Heart right ventricle (tissue), 16 donors: Measurements from ENCODE around the gene ZBTB44. TPM values are rescaled to one million over a fixed set of nuclear protein-coding genes. Genes with fewer than 3 reads are reported as not detected.
A peak's percentile ranks its signal among the peaks of the same experiment; 100 is the strongest.

Experiments used
- ATAC-seq, 8 donors: fragments of 200-7000 bp; cut with Tn5 transposase; one replicate each; pipeline ENCODE4 v1.9.1; 2020; ENCODE audit warnings: mild to moderate bottlenecking in 8 of 8, moderate library complexity in 8 of 8, moderate number of reproducible peaks in 1 of 8
- DNase-seq, 2 donors: peaks; one replicate each; pipeline ENCODE4 v3.0.0-alpha.2; 2020
- H3K27ac ChIP-seq, 10 donors: fragments of 200-600 bp; sonication (generic) in 2 of 10; one replicate each; pipeline versions ENCODE4 v1.5.0 to v1.8.0; 2020 to 2022; ENCODE audit warnings: mild to moderate bottlenecking in 3 of 10
- H3K27me3 ChIP-seq, 7 donors: fragments of 200-600 bp; one replicate each; pipeline ENCODE4 v1.8.0; 2021 to 2022; ENCODE audit warnings: mild to moderate bottlenecking in 2 of 7
- H3K36me3 ChIP-seq, 9 donors: fragments of 200-600 bp; sonication (generic) in 1 of 9; one replicate each; pipeline versions ENCODE4 v1.5.0 to v1.8.0; 2020 to 2022; ENCODE audit warnings: mild to moderate bottlenecking in 2 of 9
- H3K4me1 ChIP-seq, 9 donors: fragments of 200-600 bp; sonication (generic) in 1 of 9; one replicate each; pipeline versions ENCODE4 v1.5.0 to v1.8.0; 2020 to 2022; ENCODE audit warnings: mild to moderate bottlenecking in 4 of 9
- H3K4me3 ChIP-seq, 10 donors: fragments of 200-600 bp; sonication (generic) in 2 of 10; one replicate each; pipeline versions ENCODE4 v1.5.0 to v1.8.0; 2020 to 2022; ENCODE audit warnings: mild to moderate bottlenecking in 7 of 10, moderate library complexity in 2 of 10
- H3K9me3 ChIP-seq, 11 donors: fragments of 200-600 bp in 10 of 11; sonication (generic) in 2 of 11; one replicate each; pipeline versions ENCODE4 v1.5.0 to v1.8.0; 2013 to 2022; ENCODE audit warnings: mild to moderate bottlenecking in 2 of 11, control low read depth in 1 of 11, moderate library complexity in 1 of 11
- CTCF ChIP-seq, 9 donors: fragments of 200-600 bp; sonication (generic) in 2 of 9; IDR thresholded peaks; one replicate each; pipeline versions ENCODE4 v1.5.0 to v1.8.0; 2021 to 2022; ENCODE audit warnings: antibody characterized with exemption in 9 of 9, mild to moderate bottlenecking in 5 of 9, moderate library complexity in 1 of 9
- WGBS, 2 donors: extraction: QIAGEN DNeasy Blood & Tissue Kit; methylation state at CpG; one replicate each; pipeline ENCODE4 v1.1.7; 2013; ENCODE audit warnings: inconsistent platforms in 1 of 2; 5-methylcytosine and 5-hydroxymethylcytosine counted together
- intact Hi-C, 10 donors: fragments of 100-400 bp; cut with DNase I; formaldehyde crosslinking; loops; one replicate each; pipeline versions ENCODE4 v1.11.1 to v1.14.2; 2022
- long read RNA-seq, 3 donors: library from polyadenylated mRNA; unstranded; transcript quantifications; one replicate each; pipeline ENCODE4 v2.0.0, GENCODE V29; 2020 to 2021
- polyA plus RNA-seq, 2 donors: library from polyadenylated mRNA; stranded (reverse); fragments of 200-250 nt; gene quantifications; one replicate each; pipeline ENCODE4 v1.2.3, GENCODE V29; 2013
- total RNA-seq, 10 donors: library from RNA; stranded (reverse); fragmentation: NEBNext Ultra II Directional in 3 of 10; extraction: Animal tissue kit (Norgen Biotek cat#: 25700) in 3 of 10; gene quantifications; one replicate each; pipeline versions ENCODE4 v1.2.1 to v1.2.4, GENCODE V29; 2021 to 2023
- donor health status: Arrhythmogenic right ventricular cardiomyopathy.
- donor health status: ischemic (EF 13 %, LVEDD 7.1; RV severe dilation, severe dysfunction).
- donor health status: healthy with polysubstance abuse.
- donor health status: DM: no; HTN: yes; CAD: no.
- donor health status: DM: no; HTN: no; CAD: no.
- donor health status: ischemic (EF 25% LVEDD 6.9; RV normal size, moderate dysfunction).
- donor health status: ischemic (EF 25% LVEDD 5.7; RV mildly dilated, moderate dysfunction).
- donor health status: healthy.
- donor health status: DM: yes; HTN: yes; CAD: no.
- donor health status: Ischemic cardiomyopathy.
- donor health status: ischemic (EF 35%, LVEDD 5.7; RV mildly dilated, moderate dysfunction).
- donor health status: nonischemic (EF 11% LVEDD 7.7; RV severe dilation, severe dysfunction).
- donor health status: DM: yes; HTN: yes; CAD: no.
- donor health status: PGD.
- donor health status: ischemic (EF 29% LVEDD 5.4; RV normal size, mild dysfunction).
- donor health status: nonischemic (EF 23%, LVEDD 6.1; RV moderate dilation, normal function).

ZBTB44 gene, protein sequence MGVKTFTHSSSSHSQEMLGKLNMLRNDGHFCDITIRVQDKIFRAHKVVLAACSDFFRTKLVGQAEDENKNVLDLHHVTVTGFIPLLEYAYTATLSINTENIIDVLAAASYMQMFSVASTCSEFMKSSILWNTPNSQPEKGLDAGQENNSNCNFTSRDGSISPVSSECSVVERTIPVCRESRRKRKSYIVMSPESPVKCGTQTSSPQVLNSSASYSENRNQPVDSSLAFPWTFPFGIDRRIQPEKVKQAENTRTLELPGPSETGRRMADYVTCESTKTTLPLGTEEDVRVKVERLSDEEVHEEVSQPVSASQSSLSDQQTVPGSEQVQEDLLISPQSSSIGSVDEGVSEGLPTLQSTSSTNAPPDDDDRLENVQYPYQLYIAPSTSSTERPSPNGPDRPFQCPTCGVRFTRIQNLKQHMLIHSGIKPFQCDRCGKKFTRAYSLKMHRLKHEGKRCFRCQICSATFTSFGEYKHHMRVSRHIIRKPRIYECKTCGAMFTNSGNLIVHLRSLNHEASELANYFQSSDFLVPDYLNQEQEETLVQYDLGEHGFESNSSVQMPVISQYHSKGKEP
- total RNA-seq = 10 to 100 TPM; 36.5 to 51.6 (median 39.6) TPM
- 10 to 100 TPM in 1 of 2 donors, 1 to 10 TPM in 1; 6.8 to 12.7 TPM for polyA plus RNA-seq
- long read RNA-seq, donor 1, partial matches to known transcripts = 1 of 16 reads
- long read RNA-seq, donor 1, other reads (novel, unspliced or antisense) = 15 of 16 reads
- long read RNA-seq, donor 2, full-length matches to known transcripts = 1 of 12 reads
- long read RNA-seq, donor 2, partial matches to known transcripts = 0 of 12 reads
- long read RNA-seq, donor 2, other reads (novel, unspliced or antisense) = 11 of 12 reads
- long read RNA-seq, donor 3, partial matches to known transcripts = 1 of 35 reads
- long read RNA-seq, donor 3, other reads (novel, unspliced or antisense) = 33 of 35 reads

GRCh38 chr11:130314750-130315285 is at the start of gene ZBTB44:
ZBTB44 (minus strand) TSS chr11:130314917; CDS start chr11:130261873, 53,044 bp downstream.
- Histone ChIP-seq H3K9me3 (no peaks in the 10 kb centered on the region), H3K27ac (peak within 1 kb of the TSS; percentile 87 to 95 (median 92)), H3K27me3 (no peaks in the 10 kb centered on the region), H3K36me3 (no peaks in the 10 kb centered on the region), H3K4me3 (peak within 1 kb of the TSS; percentile 65 to 98 (median 89)), H3K4me1 (peaks cover 0 to 47% (median 36%) of the 10 kb centered on the region in 9 donors)
- peak; percentile 93 to 94 for DNase-seq
- peak; percentile 97 to 98 (median 98) for ATAC-seq
- 2% methylated on average over 21 to 42 of the region's 42 CpGs for WGBS, 2 donors
- intact Hi-C loops = loop anchor here in 3 of 10 donors (10.0 kb wide), 2 partner anchors 580 to 600 kb away; partner anchors contain the start of gene SNX19 (in 1 of the 3)
- TF ChIP-seq CTCF (IDR thresholded peaks at IDR 0.05) = no peak

GRCh38 chr11:130359419-130359818 is 44.7 kb upstream of the ZBTB44 start:
- intact Hi-C loops = no loop called here
- H3K9me3 ChIP-seq = peaks cover 0 to 49% (median 21%) of the 10 kb centered on the region in 11 donors
- no peaks in the 10 kb centered on the region for H3K36me3 ChIP-seq
- no peaks in the 10 kb centered on the region for H3K4me1 ChIP-seq
- no peak overlapping the region for H3K4me3 ChIP-seq
- no peak overlapping the region for H3K27ac ChIP-seq
- H3K27me3 ChIP-seq = no peaks in the 10 kb centered on the region
- ATAC-seq (no peak), DNase-seq (no peak)
- TF ChIP-seq CTCF (IDR thresholded peaks at IDR 0.05) = no peak

- H3K9me3 ChIP-seq = peaks cover 0 to 54% (median 24%) of the 10 kb centered on the region in 11 donors
- no peak for ATAC-seq
- no peaks in the 10 kb centered on the region for H3K27me3 ChIP-seq
- DNase-seq = no peak
- H3K4me1 ChIP-seq = no peaks in the 10 kb centered on the region
- H3K36me3 ChIP-seq = no peaks in the 10 kb centered on the region
- no peak overlapping the region for H3K27ac ChIP-seq
- intact Hi-C loops = no loop called here
- no peak overlapping the region for H3K4me3 ChIP-seq
- TF ChIP-seq CTCF (IDR thresholded peaks at IDR 0.05) = no peak
These were observed 43.7 kb upstream of the ZBTB44 start for GRCh38 chr11:130358398-130358797.

DNA sequence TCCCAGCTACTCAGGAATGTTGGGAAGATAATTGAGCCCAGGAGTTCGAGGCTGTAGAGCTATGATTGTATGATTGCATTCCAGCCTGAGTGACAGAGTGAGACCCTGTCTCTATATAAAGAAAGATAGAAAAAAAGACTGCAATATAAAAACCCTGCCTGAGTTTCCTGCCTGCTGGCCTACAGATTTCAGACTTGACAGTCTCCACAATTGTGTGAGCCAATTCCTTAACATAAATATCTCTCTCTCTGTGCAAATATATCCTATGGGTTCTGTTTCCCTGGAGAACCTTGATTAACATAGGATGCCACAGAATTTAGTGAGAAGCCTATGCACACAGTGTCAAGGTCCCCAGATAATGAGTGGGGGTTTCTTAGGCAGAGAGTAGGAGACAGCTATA is 32.5 kb upstream of the ZBTB44 start:
- WGBS, 2 donors = 61 to 64% methylated on average over 1 of the region's 1 CpG
- intact Hi-C loops = no loop called here
- no peak for TF ChIP-seq CTCF (IDR thresholded peaks at IDR 0.05)
- no peak overlapping the region for H3K4me3 ChIP-seq
- ATAC-seq (no peak), DNase-seq (no peak)
- H3K36me3 ChIP-seq = no peaks in the 10 kb centered on the region
- no peaks in the 10 kb centered on the region for H3K27me3 ChIP-seq
- H3K4me1 ChIP-seq = no peaks in the 10 kb centered on the region
- H3K9me3 ChIP-seq = no peaks in the 10 kb centered on the region
- H3K27ac ChIP-seq = no peak overlapping the region
